HL-60 (cell line): ENCODE data around the gene IQSEC3.
A peak's percentile ranks its signal among the peaks of the same experiment; 100 is the strongest.
"Not testable (repeated sequence)": the region's sequence is repeated elsewhere in the genome, so short reads cannot be mapped to it uniquely, and the experiment has no call there.

Experiments used
- DNase-seq, 2 experiments: peaks; one replicate each; pipeline ENCODE4 v3.0.0-alpha.2; 2010 to 2020; ENCODE audit warnings: low read depth in 1 of 2, low spot score in 1 of 2
- H3K27ac ChIP-seq: fragments of 250-450 bp; sonication (Bioruptor Pico); replicated peaks from 2 replicates; pipeline ENCODE4 v1.5.1; 2020; ENCODE audit warnings: mild to moderate bottlenecking, moderate library complexity
- H3K27me3 ChIP-seq: fragments of 250-450 bp; sonication (Bioruptor Pico); 2 replicates; pipeline ENCODE4 v1.5.1; 2021; ENCODE audit warnings: mild to moderate bottlenecking, moderate library complexity; ENCODE audit not compliant: insufficient read depth, poor library complexity, severe bottlenecking
- H3K4me3 ChIP-seq: replicated peaks from 2 replicates; pipeline ENCODE4 v1.5.1; 2011; ENCODE audit warnings: mild to moderate bottlenecking, control low read depth, low read length; ENCODE audit not compliant: insufficient read depth
- CTCF ChIP-seq: IDR thresholded peaks from one replicate; pipeline ENCODE4 v1.5.1; 2011; ENCODE audit warnings: low read length, control low read depth, inconsistent platforms; ENCODE audit not compliant: insufficient read depth
- GABPA ChIP-seq: IDR thresholded peaks from 2 replicates; pipeline ENCODE4 v1.6.1; 2012; ENCODE audit warnings: low read depth
- POLR2AphosphoS5 ChIP-seq: IDR thresholded peaks from 2 replicates; pipeline ENCODE4 v1.6.1; 2012; ENCODE audit warnings: low read depth
- REST ChIP-seq: IDR thresholded peaks from 2 replicates; pipeline ENCODE4 v1.6.1; 2012; ENCODE audit warnings: low read depth; ENCODE audit not compliant: insufficient replicate concordance
- SPI1 ChIP-seq: IDR thresholded peaks from 2 replicates; pipeline ENCODE4 v1.6.1; 2012; ENCODE audit warnings: low read depth, mild to moderate bottlenecking, borderline replicate concordance

IQSEC3 gene

GRCh38 chr12:185576-185955 is 119.0 kb downstream of the IQSEC3 start:
- no peak for DNase-seq
- no peak overlapping the region for H3K27ac ChIP-seq
- TF ChIP-seq CTCF (no peak), SPI1 (no peak), POLR2AphosphoS5 (no peak), REST (no peak), GABPA (no peak)
- H3K4me3 ChIP-seq: no peak overlapping the region
- no peaks in the 10 kb centered on the region for H3K27me3 ChIP-seq

GRCh38 chr12:186006-186625 is 119.5 kb downstream of the IQSEC3 start:
- H3K27me3 ChIP-seq: no peaks in the 10 kb centered on the region
- no peak for DNase-seq
- TF ChIP-seq SPI1: no peak
- no peak for TF ChIP-seq REST
- no peak for TF ChIP-seq POLR2AphosphoS5
- TF ChIP-seq CTCF: no peak
- no peak for TF ChIP-seq GABPA
- H3K4me3 ChIP-seq: no peak overlapping the region
- H3K27ac ChIP-seq: no peak overlapping the region

- not testable (repeated sequence) for H3K27ac ChIP-seq, H3K4me3 ChIP-seq, DNase-seq, H3K27me3 ChIP-seq
These were observed 121.7 kb downstream of the IQSEC3 start for GRCh38 chr12:187986-188909.

GRCh38 chr12:188910-189621 is 122.5 kb downstream of the IQSEC3 start:
- H3K4me3 ChIP-seq: peak overlapping the region; percentile 33
- H3K27me3 ChIP-seq: no peaks in the 10 kb centered on the region
- TF ChIP-seq SPI1 (no peak), REST (peak; percentile 24), GABPA (no peak), CTCF (peak; percentile 37), POLR2AphosphoS5 (no peak)
- H3K27ac ChIP-seq: no peak overlapping the region
- DNase-seq: peak; percentile 32 to 47
